Osteoblast (primary cell): Measurements from ENCODE around the gene F11R. TPM values are rescaled to one million over a fixed set of nuclear protein-coding genes. Genes with fewer than 3 reads are reported as not detected.

Experiments used
- DNase-seq: peaks from one replicate; pipeline ENCODE4 v3.0.0; 2011; ENCODE audit warnings: low spot score, mixed read lengths; ENCODE audit not compliant: insufficient read length; ENCODE audit errors: missing footprints
- H2AFZ ChIP-seq: 2 replicates; pipeline ENCODE4 v1.6.0; 2011; ENCODE audit warnings: mild to moderate bottlenecking, low read length
- H3K27ac ChIP-seq: 2 replicates; pipeline ENCODE4 v1.5.1; 2011; ENCODE audit warnings: mild to moderate bottlenecking, low read depth, low read length, moderate library complexity
- H3K27me3 ChIP-seq: 2 replicates; pipeline ENCODE4 v1.6.0; 2012; ENCODE audit warnings: mild to moderate bottlenecking, control low read depth, inconsistent platforms, low read length, moderate library complexity; ENCODE audit not compliant: insufficient read depth
- H3K36me3 ChIP-seq: 2 replicates; pipeline ENCODE4 v1.5.1; 2011; ENCODE audit warnings: mild to moderate bottlenecking, low read length, control low read depth, moderate library complexity; ENCODE audit not compliant: insufficient read depth
- H3K4me1 ChIP-seq: 2 replicates; pipeline ENCODE4 v1.5.1; 2011; ENCODE audit warnings: mild to moderate bottlenecking, low read length, control low read depth, moderate library complexity; ENCODE audit not compliant: insufficient read depth
- H3K4me2 ChIP-seq: 2 replicates; pipeline ENCODE4 v1.6.0; 2011; ENCODE audit warnings: mild to moderate bottlenecking, low read length; ENCODE audit not compliant: insufficient read depth
- H3K4me3 ChIP-seq: fragments of 200-600 bp; sonication (generic); 3 replicates; pipeline ENCODE4 v1.5.1; 2012; ENCODE audit warnings: mild to moderate bottlenecking, low read length, inconsistent platforms; ENCODE audit not compliant: insufficient read depth
- H3K79me2 ChIP-seq: 2 replicates; pipeline ENCODE4 v1.6.0; 2012; ENCODE audit warnings: mild to moderate bottlenecking, low read length, control low read depth, inconsistent platforms; ENCODE audit not compliant: insufficient read depth
- H3K9me3 ChIP-seq: 2 replicates; pipeline ENCODE4 v1.5.1; 2011; ENCODE audit warnings: low read depth, low read length, control low read depth
- H4K20me1 ChIP-seq: 2 replicates; pipeline ENCODE4 v1.6.0; 2012; ENCODE audit warnings: mild to moderate bottlenecking, low read length, control low read depth; ENCODE audit not compliant: insufficient read depth
- total RNA-seq: library from RNA; depleted of rRNA; stranded (reverse); fragments of >200 nt; gene quantifications from 2 replicates; pipeline ENCODE4 v1.2.3, GENCODE V29; 2012
- TF ChIP-seq, protein P1 (sequence below): IDR thresholded peaks from 2 replicates; pipeline ENCODE4 v1.5.1; 2011; ENCODE audit warnings: mild to moderate bottlenecking, low read depth, low read length, moderate library complexity; ENCODE audit errors: extremely low read depth

Gene F11R
- total RNA-seq, 1 donor = 0.72 TPM

DNA sequence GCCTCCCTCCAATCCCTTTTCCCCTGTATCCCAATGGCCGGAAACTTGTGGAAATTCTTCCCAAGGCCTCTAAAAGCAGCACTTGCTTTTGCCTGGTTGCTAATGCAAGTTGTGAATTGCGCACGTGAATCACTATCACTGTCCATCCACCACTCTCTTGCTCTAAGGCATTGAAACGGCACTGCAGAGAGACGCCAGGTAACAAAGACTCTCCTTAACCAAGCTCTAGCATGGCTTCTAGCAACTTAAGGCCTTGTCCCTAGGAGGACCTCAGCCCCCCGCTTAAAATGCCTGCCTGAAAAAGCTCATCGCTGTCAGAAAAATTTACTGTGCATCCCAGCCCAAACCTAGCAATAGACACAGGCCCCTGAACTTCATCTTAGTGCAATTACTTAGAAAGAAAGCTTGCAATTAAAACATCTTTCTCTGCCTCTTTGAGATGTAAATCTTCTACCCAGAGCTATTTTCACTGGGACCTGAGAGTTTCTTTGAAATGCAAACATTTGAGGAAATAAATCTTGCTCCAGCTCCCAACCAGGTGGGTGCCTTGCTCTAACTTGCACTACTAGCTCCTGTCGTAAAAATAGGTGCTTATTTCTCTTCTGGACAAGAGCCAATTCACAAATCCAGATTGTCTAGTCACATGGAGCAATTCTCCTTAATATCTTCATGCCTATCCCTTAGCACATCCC lies 33.4 kb downstream of the F11R start:
- H2AFZ ChIP-seq = no peak overlapping the region
- H3K36me3 ChIP-seq = no peaks in the 10 kb centered on the region
- TF ChIP-seq, protein P1, sequence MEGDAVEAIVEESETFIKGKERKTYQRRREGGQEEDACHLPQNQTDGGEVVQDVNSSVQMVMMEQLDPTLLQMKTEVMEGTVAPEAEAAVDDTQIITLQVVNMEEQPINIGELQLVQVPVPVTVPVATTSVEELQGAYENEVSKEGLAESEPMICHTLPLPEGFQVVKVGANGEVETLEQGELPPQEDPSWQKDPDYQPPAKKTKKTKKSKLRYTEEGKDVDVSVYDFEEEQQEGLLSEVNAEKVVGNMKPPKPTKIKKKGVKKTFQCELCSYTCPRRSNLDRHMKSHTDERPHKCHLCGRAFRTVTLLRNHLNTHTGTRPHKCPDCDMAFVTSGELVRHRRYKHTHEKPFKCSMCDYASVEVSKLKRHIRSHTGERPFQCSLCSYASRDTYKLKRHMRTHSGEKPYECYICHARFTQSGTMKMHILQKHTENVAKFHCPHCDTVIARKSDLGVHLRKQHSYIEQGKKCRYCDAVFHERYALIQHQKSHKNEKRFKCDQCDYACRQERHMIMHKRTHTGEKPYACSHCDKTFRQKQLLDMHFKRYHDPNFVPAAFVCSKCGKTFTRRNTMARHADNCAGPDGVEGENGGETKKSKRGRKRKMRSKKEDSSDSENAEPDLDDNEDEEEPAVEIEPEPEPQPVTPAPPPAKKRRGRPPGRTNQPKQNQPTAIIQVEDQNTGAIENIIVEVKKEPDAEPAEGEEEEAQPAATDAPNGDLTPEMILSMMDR = no peak
- H4K20me1 ChIP-seq = no peaks in the 10 kb centered on the region
- no peak overlapping the region for H3K4me3 ChIP-seq
- H3K27me3 ChIP-seq = peaks cover 3% of the 10 kb centered on the region
- H3K79me2 ChIP-seq = no peaks in the 10 kb centered on the region
- no peak overlapping the region for H3K27ac ChIP-seq
- H3K9me3 ChIP-seq = no peaks in the 10 kb centered on the region
- no peak overlapping the region for H3K4me2 ChIP-seq
- no peaks in the 10 kb centered on the region for H3K4me1 ChIP-seq
- DNase-seq = no peak

DNA sequence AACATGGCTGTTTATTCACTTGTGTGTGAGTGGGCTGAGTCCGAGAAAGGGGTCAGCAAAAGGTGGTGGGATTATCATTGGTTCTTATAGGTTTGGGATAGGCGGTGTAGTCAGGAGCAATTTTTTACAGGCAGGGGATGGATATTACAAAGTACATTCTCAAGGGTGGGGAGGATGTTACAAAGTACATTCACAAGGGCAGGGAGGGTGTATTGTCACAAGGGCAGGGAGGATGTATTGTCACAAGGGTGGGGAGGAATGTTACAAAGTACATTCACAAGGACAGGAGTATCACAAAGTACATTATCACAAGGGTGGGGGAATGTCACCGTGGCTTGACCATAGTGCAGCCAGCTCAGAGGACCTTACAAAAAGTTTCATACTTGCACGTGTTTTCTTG lies 35.2 kb downstream of the F11R start:
- TF ChIP-seq, protein P1 = no peak
- H3K27ac ChIP-seq = no peak overlapping the region
- peaks cover 20% of the 10 kb centered on the region for H3K27me3 ChIP-seq
- DNase-seq = no peak
- H2AFZ ChIP-seq = no peak overlapping the region
- no peaks in the 10 kb centered on the region for H3K4me1 ChIP-seq
- no peaks in the 10 kb centered on the region for H3K36me3 ChIP-seq
- H3K4me3 ChIP-seq = no peak overlapping the region
- no peaks in the 10 kb centered on the region for H4K20me1 ChIP-seq
- H3K4me2 ChIP-seq = no peak overlapping the region
- no peaks in the 10 kb centered on the region for H3K9me3 ChIP-seq
- H3K79me2 ChIP-seq = no peaks in the 10 kb centered on the region

DNA sequence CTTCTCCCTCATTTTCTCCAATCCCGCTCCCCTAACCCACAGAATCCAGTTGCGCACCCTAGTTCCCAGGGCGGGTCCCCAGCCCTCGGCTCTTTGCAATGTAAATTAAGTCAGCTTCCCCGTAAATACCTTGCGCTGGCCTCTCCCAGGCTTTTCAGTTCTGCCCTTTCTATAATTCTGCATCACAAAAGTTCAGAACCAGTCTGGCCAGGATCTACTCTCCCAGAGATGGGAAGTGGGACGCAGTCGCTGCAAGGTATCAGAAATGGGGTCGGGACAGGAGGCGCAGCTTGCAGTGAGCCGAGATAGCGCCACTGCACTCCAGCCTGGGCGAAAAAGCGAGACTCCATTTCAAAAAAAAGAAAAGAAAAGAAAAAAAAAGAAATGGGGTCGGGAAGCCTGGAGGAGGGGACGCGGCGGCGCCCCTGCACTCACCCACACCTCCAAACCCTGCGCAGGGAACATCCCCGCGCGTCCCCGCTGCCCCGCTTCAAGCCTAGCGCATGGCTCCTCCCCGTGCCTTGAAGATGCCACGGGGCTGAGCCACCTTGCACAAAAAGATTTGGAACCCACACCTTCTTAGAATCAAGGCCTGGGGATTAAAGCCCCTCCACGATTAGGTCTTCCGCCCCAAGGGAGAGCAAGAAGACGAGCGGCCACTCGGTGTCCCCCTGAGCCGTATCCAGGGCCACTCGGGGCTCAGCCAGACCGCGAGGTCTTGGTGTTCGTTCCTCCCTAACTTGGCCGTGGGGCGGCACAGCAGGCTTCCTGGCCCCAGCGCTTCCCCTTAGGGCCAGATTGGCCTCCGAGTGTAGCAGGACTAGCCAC lies 39.2 kb downstream of the F11R start:
- no peaks in the 10 kb centered on the region for H3K36me3 ChIP-seq
- peaks cover 24% of the 10 kb centered on the region for H3K27me3 ChIP-seq
- no peaks in the 10 kb centered on the region for H3K79me2 ChIP-seq
- H3K4me3 ChIP-seq = no peak overlapping the region
- no peak overlapping the region for H2AFZ ChIP-seq
- H3K9me3 ChIP-seq = no peaks in the 10 kb centered on the region
- no peaks in the 10 kb centered on the region for H4K20me1 ChIP-seq
- TF ChIP-seq, protein P1 = no peak
- no peaks in the 10 kb centered on the region for H3K4me1 ChIP-seq
- H3K4me2 ChIP-seq = no peak overlapping the region
- no peak overlapping the region for H3K27ac ChIP-seq
- DNase-seq = peak; percentile 26

- H2AFZ ChIP-seq = no peak overlapping the region
- no peak overlapping the region for H3K4me2 ChIP-seq
- H3K9me3 ChIP-seq = no peaks in the 10 kb centered on the region
- H3K36me3 ChIP-seq = no peaks in the 10 kb centered on the region
- no peak overlapping the region for H3K27ac ChIP-seq
- no peaks in the 10 kb centered on the region for H3K4me1 ChIP-seq
- H4K20me1 ChIP-seq = no peaks in the 10 kb centered on the region
- H3K79me2 ChIP-seq = no peaks in the 10 kb centered on the region
- TF ChIP-seq, protein P1 = no peak
- H3K27me3 ChIP-seq = peaks cover 24% of the 10 kb centered on the region
- no peak overlapping the region for H3K4me3 ChIP-seq
- no peak for DNase-seq
Observed at GRCh38 chr1:160979286-160979685, 41.7 kb downstream of the F11R start.
